Esophagus muscularis mucosa (tissue), 4 donors: ENCODE results near the gene CST7.

ENCODE experiments used
- EP300 ChIP-seq: sonication (generic); formaldehyde crosslinking; IDR thresholded peaks from one replicate; pipeline ENCODE4 v1.6.1; 2017; ENCODE audit warnings: antibody characterized with exemption
- POLR2A ChIP-seq: fragments of 450-650 bp; IDR thresholded peaks from one replicate; pipeline ENCODE4 v1.6.1; 2017; ENCODE audit warnings: antibody characterized with exemption, moderate library complexity, mild to moderate bottlenecking, low read depth
- POLR2AphosphoS5 ChIP-seq, 2 donors: sonication (generic); formaldehyde crosslinking; IDR thresholded peaks; one replicate each; pipeline ENCODE4 v1.6.1; 2017; ENCODE audit warnings: antibody characterized with exemption in 2 of 2
- TF ChIP-seq, protein P1 (sequence below), 3 experiments: fragments of 200-600 bp in 2 of 3; fragments of 450-650 bp in 1 of 3; sonication (generic) in 2 of 3; IDR thresholded peaks; one replicate each; pipeline ENCODE4 v1.5.1; 2017 to 2019; ENCODE audit warnings: antibody characterized with exemption in 3 of 3, mild to moderate bottlenecking in 2 of 3, moderate library complexity in 1 of 3

DNA sequence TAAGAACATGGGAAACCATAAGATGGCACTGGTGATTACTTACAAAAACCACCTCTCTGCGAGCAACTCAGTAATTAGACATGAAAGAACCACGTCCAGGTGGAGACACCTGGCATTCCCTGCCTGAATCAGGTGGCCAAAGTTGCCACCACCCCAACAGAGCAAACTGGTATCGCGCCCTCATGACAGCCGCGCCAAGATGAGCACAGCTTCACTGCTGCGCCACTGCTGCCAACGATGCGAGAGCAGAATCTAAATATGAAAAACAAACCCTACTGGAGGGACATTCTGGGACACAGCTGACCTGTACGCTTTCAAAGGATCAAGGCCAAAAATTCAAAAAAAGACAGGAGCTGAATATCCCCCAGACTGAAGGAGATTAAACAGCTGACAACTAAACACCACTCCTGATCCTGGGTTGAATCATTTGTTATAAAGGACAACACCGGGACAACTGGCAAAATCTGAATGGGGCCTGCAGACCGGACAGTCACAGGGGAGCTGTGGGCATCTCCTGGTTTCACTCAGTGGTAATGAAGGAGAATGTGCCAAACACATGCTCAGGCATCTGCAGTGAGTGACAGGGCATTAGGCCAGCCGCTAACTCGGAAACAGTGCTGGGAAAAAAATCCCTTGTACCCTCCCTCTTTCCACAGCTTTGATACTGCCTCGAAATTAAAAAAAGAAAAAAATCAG lies 17.4 kb downstream of the CST7 start:
- TF ChIP-seq, protein P1, sequence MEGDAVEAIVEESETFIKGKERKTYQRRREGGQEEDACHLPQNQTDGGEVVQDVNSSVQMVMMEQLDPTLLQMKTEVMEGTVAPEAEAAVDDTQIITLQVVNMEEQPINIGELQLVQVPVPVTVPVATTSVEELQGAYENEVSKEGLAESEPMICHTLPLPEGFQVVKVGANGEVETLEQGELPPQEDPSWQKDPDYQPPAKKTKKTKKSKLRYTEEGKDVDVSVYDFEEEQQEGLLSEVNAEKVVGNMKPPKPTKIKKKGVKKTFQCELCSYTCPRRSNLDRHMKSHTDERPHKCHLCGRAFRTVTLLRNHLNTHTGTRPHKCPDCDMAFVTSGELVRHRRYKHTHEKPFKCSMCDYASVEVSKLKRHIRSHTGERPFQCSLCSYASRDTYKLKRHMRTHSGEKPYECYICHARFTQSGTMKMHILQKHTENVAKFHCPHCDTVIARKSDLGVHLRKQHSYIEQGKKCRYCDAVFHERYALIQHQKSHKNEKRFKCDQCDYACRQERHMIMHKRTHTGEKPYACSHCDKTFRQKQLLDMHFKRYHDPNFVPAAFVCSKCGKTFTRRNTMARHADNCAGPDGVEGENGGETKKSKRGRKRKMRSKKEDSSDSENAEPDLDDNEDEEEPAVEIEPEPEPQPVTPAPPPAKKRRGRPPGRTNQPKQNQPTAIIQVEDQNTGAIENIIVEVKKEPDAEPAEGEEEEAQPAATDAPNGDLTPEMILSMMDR (IDR thresholded peaks at IDR 0.05) = no peak
- no peak for TF ChIP-seq POLR2AphosphoS5 (IDR thresholded peaks at IDR 0.05)
- TF ChIP-seq EP300 = no peak
- TF ChIP-seq POLR2A = no peak
